SK-N-SH (cell line): ENCODE data around the gene TRAT1. TPM values are rescaled to one million over a fixed set of nuclear protein-coding genes. Genes with fewer than 3 reads are reported as not detected.

Experiments used
- CTCF ChIA-PET: fragments of 300-600, 350-600 bp; formaldehyde crosslinking; extraction: SDS; loops from one replicate; lab custom pipeline; 2021; lab: Yijun Ruan, JAX
- POLR2A ChIA-PET: fragments of 350-600 bp; sonication (Branson Sonifier 250); formaldehyde crosslinking; extraction: SDS; loops from one replicate; lab custom pipeline; 2020; ENCODE audit warnings: antibody characterized with exemption, inconsistent platforms; lab: Yijun Ruan, JAX
- DNase-seq: peaks from one replicate; pipeline ENCODE4 v3.0.0; 2012
- H2AFZ ChIP-seq: fragments of 200-600 bp; sonication (generic); 2 replicates; pipeline ENCODE4 v1.8.1; 2016; ENCODE audit warnings: antibody characterized with exemption, mild to moderate bottlenecking, low read depth
- H3F3A ChIP-seq: fragments of 200-600 bp; sonication (generic); replicated peaks from 2 replicates; pipeline ENCODE3; 2016; ENCODE audit warnings: antibody characterized with exemption, mild to moderate bottlenecking; ENCODE audit not compliant: insufficient read depth
- H3K27ac ChIP-seq, 2 experiments: fragments of 200-500 bp in 1 of 2; fragments of 200-600 bp in 1 of 2; sonication (Bioruptor generic) in 1 of 2; sonication (generic), shearing (Covaris generic) in 1 of 2; 2 replicates each; pipeline versions ENCODE4 v1.5.1 to v1.6.1; 2014 to 2016; ENCODE audit warnings: low read depth in 2 of 2, inconsistent platforms in 1 of 2, low read length in 1 of 2, mild to moderate bottlenecking in 1 of 2, mixed read lengths in 1 of 2
- H3K27me3 ChIP-seq: fragments of 200-600 bp; sonication (generic), shearing (Covaris generic); 2 replicates; pipeline ENCODE4 v1.6.1; 2016; ENCODE audit warnings: mixed run types; ENCODE audit not compliant: insufficient read depth
- H3K36me3 ChIP-seq, 2 experiments: fragments of 200-500 bp in 1 of 2; fragments of 200-600 bp in 1 of 2; sonication (Bioruptor generic) in 1 of 2; sonication (generic) in 1 of 2; replicated peaks in 1 of 2; 2 replicates each; pipeline versions ENCODE3 to v1.5.1; 2014 to 2016; ENCODE audit warnings: low read length in 1 of 2, mild to moderate bottlenecking in 1 of 2; ENCODE audit not compliant: insufficient read depth in 2 of 2, control insufficient read depth in 1 of 2
- H3K4me1 ChIP-seq, 2 experiments: fragments of 200-500 bp in 1 of 2; fragments of 200-600 bp in 1 of 2; sonication (Bioruptor generic) in 1 of 2; sonication (generic), shearing (Covaris generic) in 1 of 2; 2 replicates each; pipeline versions ENCODE4 v1.5.1 to v1.6.1; 2014 to 2016; ENCODE audit warnings: low read depth in 1 of 2, low read length in 1 of 2, mixed run types in 1 of 2; ENCODE audit not compliant: insufficient read depth in 2 of 2, control insufficient read depth in 1 of 2
- H3K4me2 ChIP-seq: fragments of 200-600 bp; sonication (generic), shearing (Covaris generic); 2 replicates; pipeline ENCODE4 v1.6.1; 2017; ENCODE audit warnings: mixed run types
- H3K4me3 ChIP-seq, 2 experiments: fragments of 200-500 bp in 1 of 2; fragments of 200-600 bp in 1 of 2; sonication (Bioruptor generic) in 1 of 2; sonication (generic), shearing (Covaris generic) in 1 of 2; 2 replicates each; pipeline versions ENCODE4 v1.5.1 to v1.8.1; 2014 to 2016; ENCODE audit warnings: low read depth in 2 of 2, inconsistent platforms in 1 of 2, low read length in 1 of 2, mild to moderate bottlenecking in 1 of 2, mixed read lengths in 1 of 2, moderate library complexity in 1 of 2
- H3K79me2 ChIP-seq: fragments of 200-600 bp; sonication (generic); 2 replicates; pipeline ENCODE4 v1.8.1; 2017; ENCODE audit warnings: mild to moderate bottlenecking; ENCODE audit not compliant: insufficient read depth
- H3K9ac ChIP-seq: fragments of 200-600 bp; sonication (generic); 2 replicates; pipeline ENCODE4 v1.6.1; 2017; ENCODE audit warnings: mixed run types
- H3K9me2 ChIP-seq: fragments of 200-600 bp; sonication (generic); 2 replicates; pipeline ENCODE4 v1.6.1; 2017; ENCODE audit warnings: mixed run types
- H3K9me3 ChIP-seq: fragments of 200-600 bp; sonication (generic); 2 replicates; pipeline ENCODE4 v1.6.1; 2017; ENCODE audit warnings: mixed run types, mild to moderate bottlenecking, moderate library complexity
- H4K20me1 ChIP-seq: fragments of 200-600 bp; sonication (generic); 2 replicates; pipeline ENCODE4 v1.6.1; 2017; ENCODE audit warnings: mild to moderate bottlenecking, mixed run types; ENCODE audit not compliant: insufficient read depth
- CHD2 ChIP-seq: fragments of 150-350 bp; IDR thresholded peaks from 2 replicates; pipeline ENCODE4 v1.6.1; 2018; ENCODE audit warnings: low read length; ENCODE audit not compliant: partially characterized antibody
- ELF1 ChIP-seq: IDR thresholded peaks from 2 replicates; pipeline ENCODE4 v1.4.0; 2012
- EP300 ChIP-seq, 2 experiments: IDR thresholded peaks; 2 replicates each; pipeline versions ENCODE4 v1.4.0 to v1.6.1; 2012; ENCODE audit warnings: borderline replicate concordance in 1 of 2, low read depth in 1 of 2, low read length in 1 of 2
- EZH2phosphoT487 ChIP-seq: fragments of 200-600 bp; sonication (generic); IDR thresholded peaks from 2 replicates; pipeline ENCODE4 v1.6.1; 2017; ENCODE audit warnings: low read depth, mixed run types, mild to moderate bottlenecking, antibody characterized with exemption, moderate library complexity, borderline replicate concordance
- FOSL2 ChIP-seq: IDR thresholded peaks from 2 replicates; pipeline ENCODE4 v1.4.0; 2012; ENCODE audit warnings: low read depth, mild to moderate bottlenecking, moderate library complexity, borderline replicate concordance
- FOXJ3 ChIP-seq: sonication (generic); formaldehyde crosslinking; IDR thresholded peaks from 2 replicates; pipeline ENCODE4 v1.5.1; 2020; ENCODE audit warnings: mild to moderate bottlenecking, missing genetic modification reagents
- FOXM1 ChIP-seq: IDR thresholded peaks from 2 replicates; pipeline ENCODE4 v1.4.0; 2012; ENCODE audit warnings: low read depth, mild to moderate bottlenecking
- GABPA ChIP-seq: IDR thresholded peaks from 2 replicates; pipeline ENCODE4 v1.4.0; 2012; ENCODE audit warnings: low read depth, mild to moderate bottlenecking
- GATA2 ChIP-seq: sonication (generic); formaldehyde crosslinking; IDR thresholded peaks from 2 replicates; pipeline ENCODE4 v1.5.0; 2020; ENCODE audit warnings: mild to moderate bottlenecking, missing genetic modification reagents
- JUND ChIP-seq: IDR thresholded peaks from 2 replicates; pipeline ENCODE4 v1.4.0; 2012
- NFIC ChIP-seq: IDR thresholded peaks from 2 replicates; pipeline ENCODE4 v1.4.0; 2012; ENCODE audit warnings: borderline replicate concordance
- NRF1 ChIP-seq: IDR thresholded peaks from 2 replicates; pipeline ENCODE4 v1.6.1; 2012; ENCODE audit warnings: low read depth, mild to moderate bottlenecking, low read length
- POLR2AphosphoS5 ChIP-seq: IDR thresholded peaks from 2 replicates; pipeline ENCODE4 v1.6.1; 2012; ENCODE audit warnings: low read depth, low read length
- RAD21 ChIP-seq: IDR thresholded peaks from 2 replicates; pipeline ENCODE4 v1.6.1; 2012; ENCODE audit warnings: mild to moderate bottlenecking, low read length
- RFX5 ChIP-seq: IDR thresholded peaks from 2 replicates; pipeline ENCODE4 v1.6.1; 2012; ENCODE audit warnings: mild to moderate bottlenecking, improper control_type of control experiment, low read length
- RXRA ChIP-seq: IDR thresholded peaks from 2 replicates; pipeline ENCODE4 v1.4.0; 2012; ENCODE audit warnings: low read depth, mild to moderate bottlenecking, borderline replicate concordance
- TCF12 ChIP-seq: IDR thresholded peaks from 2 replicates; pipeline ENCODE4 v1.4.0; 2012
- TEAD4 ChIP-seq: IDR thresholded peaks from 2 replicates; pipeline ENCODE4 v1.4.0; 2012; ENCODE audit warnings: mild to moderate bottlenecking, borderline replicate concordance; ENCODE audit not compliant: insufficient read depth
- WGBS: methylation state at CpG from one replicate; pipeline ENCODE4 v1.1.6; 2017; ENCODE audit warnings: low lambda C conversion rate; 5-methylcytosine and 5-hydroxymethylcytosine counted together
- polyA plus RNA-seq, 3 experiments: library from polyadenylated mRNA; depleted of rRNA; stranded (reverse); fragments of >200 nt; gene quantifications; 2 replicates each; pipeline ENCODE4 v1.2.3, GENCODE V29; 2012
- TF ChIP-seq, protein P1 (sequence below): IDR thresholded peaks from 2 replicates; pipeline ENCODE4 v1.4.0; 2012; ENCODE audit warnings: low read depth
- TF ChIP-seq, protein P2 (sequence below): IDR thresholded peaks from 2 replicates; pipeline ENCODE4 v1.4.0; 2012; ENCODE audit warnings: low read depth, borderline replicate concordance
- TF ChIP-seq, protein P3 (sequence below): IDR thresholded peaks from 2 replicates; pipeline ENCODE4 v1.4.0; 2012; ENCODE audit warnings: low read depth, borderline replicate concordance
- TF ChIP-seq, protein P4 (sequence below): fragments of 150-350 bp; IDR thresholded peaks from 2 replicates; pipeline ENCODE4 v1.6.1; 2016; ENCODE audit warnings: mild to moderate bottlenecking, low read depth, low read length
- TF ChIP-seq, protein P5 (sequence below): fragments of 150-350 bp; IDR thresholded peaks from 2 replicates; pipeline ENCODE4 v1.6.1; 2017; ENCODE audit warnings: antibody characterized with exemption, low read length, low read depth, borderline replicate concordance

Gene TRAT1
- polyA plus RNA-seq, 1 of the 3 experiments (the other 2 are of a cell fraction) = not detected

DNA sequence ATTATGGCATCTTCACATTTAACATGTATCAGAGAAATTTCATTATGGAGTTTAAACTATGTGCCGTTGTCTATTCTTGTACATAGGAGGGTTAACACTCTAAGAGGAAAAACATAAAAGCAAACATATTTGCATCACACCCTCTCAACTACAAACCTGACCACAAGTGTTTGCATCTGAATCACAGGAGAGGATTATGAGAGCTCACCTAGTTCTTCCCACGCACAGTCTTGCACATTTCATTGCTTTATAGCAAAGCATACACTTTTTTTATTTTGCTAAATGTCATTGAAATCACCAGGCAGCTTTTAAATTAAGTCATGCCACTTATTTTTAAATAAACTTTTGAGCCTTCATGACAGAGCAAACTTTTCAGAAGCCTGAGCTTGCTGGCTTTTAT, 12.5 kb downstream of the TRAT1 start (continued):
- TF ChIP-seq FOSL2 = no peak
- no peak for TF ChIP-seq NRF1
- TF ChIP-seq, protein P1, sequence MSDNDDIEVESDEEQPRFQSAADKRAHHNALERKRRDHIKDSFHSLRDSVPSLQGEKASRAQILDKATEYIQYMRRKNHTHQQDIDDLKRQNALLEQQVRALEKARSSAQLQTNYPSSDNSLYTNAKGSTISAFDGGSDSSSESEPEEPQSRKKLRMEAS = no peak
- TF ChIP-seq TCF12 = no peak
- TF ChIP-seq FOXM1 = no peak

DNA sequence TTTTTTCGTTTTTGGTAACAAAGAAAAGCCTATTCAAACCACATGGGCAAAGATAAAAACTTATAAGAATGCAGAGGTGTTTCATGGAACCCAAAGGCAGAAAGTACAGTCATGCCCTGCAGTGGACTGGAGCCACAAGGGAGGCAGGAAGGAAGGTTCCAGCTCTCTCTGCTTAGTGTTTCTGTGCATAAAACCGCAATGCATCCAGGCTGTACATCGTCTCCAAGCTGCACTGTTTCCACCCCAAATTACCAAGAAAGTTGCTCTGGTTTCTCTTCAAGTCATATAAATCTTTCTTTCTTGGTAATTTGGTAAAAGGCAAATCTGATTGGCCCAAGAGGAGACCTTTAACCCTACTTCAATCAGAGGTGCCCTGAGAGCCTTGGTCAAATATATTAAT, 15.8 kb downstream of the TRAT1 start:
- H3F3A ChIP-seq = no peaks in the 10 kb centered on the region
- WGBS = 33% methylated on average over 3 of the region's 3 CpGs
- CTCF ChIA-PET = interaction anchor here (0.8 kb wide), 1 partner anchor 9 kb away, joined by 3 read pairs; no protein-coding TSS in a partner anchor

DNA sequence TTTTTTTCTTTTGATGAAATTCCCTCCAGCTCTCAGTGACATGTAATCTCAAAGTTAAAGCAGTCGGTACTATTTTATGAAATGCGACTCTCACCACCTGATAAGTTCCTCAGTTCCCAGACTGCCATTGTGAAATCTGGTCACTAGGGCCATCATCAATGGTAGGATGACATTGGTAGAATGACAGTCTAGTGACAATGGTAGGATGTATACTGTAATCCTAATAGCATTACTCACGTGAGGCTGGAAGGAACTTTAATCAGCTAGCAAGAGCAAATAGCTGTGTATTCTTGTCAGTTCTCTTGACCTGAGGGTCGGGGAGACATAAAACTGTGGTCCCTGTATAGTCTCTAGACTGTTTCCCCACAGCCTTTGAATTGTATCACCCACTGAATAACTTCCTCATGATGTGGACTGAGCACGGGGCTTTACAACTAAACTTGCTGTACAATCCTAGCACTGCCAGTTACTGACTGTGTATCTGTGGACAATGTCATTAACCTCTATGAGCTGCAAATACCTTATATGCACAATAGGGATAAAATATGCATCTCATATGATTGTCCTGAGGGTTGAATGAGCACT, 23.2 kb downstream of the TRAT1 start:
- H3K4me3 ChIP-seq = no peak overlapping the region
- H3K4me2 ChIP-seq = no peak overlapping the region
- CTCF ChIA-PET = no interaction called here
- H3K36me3 ChIP-seq = no peaks in the 10 kb centered on the region
- WGBS = 67% methylated on average over 5 of the region's 5 CpGs
- TF ChIP-seq ELF1 (no peak), FOSL2 (no peak), RXRA (no peak), TEAD4 (no peak), NFIC (no peak), RAD21 (no peak), GATA2 (CRISPR knock-in tag) (no peak), TCF12 (no peak), CHD2 (no peak), POLR2AphosphoS5 (no peak)
- TF ChIP-seq, protein P1 = no peak
- TF ChIP-seq, protein P2, sequence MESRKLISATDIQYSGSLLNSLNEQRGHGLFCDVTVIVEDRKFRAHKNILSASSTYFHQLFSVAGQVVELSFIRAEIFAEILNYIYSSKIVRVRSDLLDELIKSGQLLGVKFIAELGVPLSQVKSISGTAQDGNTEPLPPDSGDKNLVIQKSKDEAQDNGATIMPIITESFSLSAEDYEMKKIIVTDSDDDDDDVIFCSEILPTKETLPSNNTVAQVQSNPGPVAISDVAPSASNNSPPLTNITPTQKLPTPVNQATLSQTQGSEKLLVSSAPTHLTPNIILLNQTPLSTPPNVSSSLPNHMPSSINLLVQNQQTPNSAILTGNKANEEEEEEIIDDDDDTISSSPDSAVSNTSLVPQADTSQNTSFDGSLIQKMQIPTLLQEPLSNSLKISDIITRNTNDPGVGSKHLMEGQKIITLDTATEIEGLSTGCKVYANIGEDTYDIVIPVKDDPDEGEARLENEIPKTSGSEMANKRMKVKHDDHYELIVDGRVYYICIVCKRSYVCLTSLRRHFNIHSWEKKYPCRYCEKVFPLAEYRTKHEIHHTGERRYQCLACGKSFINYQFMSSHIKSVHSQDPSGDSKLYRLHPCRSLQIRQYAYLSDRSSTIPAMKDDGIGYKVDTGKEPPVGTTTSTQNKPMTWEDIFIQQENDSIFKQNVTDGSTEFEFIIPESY = no peak
- TF ChIP-seq, protein P3, sequence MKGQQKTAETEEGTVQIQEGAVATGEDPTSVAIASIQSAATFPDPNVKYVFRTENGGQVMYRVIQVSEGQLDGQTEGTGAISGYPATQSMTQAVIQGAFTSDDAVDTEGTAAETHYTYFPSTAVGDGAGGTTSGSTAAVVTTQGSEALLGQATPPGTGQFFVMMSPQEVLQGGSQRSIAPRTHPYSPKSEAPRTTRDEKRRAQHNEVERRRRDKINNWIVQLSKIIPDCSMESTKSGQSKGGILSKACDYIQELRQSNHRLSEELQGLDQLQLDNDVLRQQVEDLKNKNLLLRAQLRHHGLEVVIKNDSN = no peak
- TF ChIP-seq, all 33 proteins: peak for 0
- H2AFZ ChIP-seq = no peak overlapping the region
- no peak for DNase-seq
- peaks cover 6% of the 10 kb centered on the region; the same call in 1 of the 2 replicates for H3K27me3 ChIP-seq
- H3K9ac ChIP-seq = no peak overlapping the region
- POLR2A ChIA-PET = no interaction called here
- H3K27ac ChIP-seq = no peak overlapping the region
- no peaks in the 10 kb centered on the region for H4K20me1 ChIP-seq
- H3K4me1 ChIP-seq = no peaks in the 10 kb centered on the region
- no peaks in the 10 kb centered on the region for H3K9me3 ChIP-seq
- no peaks in the 10 kb centered on the region for H3K9me2 ChIP-seq
- no peaks in the 10 kb centered on the region for H3F3A ChIP-seq
- H3K79me2 ChIP-seq = no peaks in the 10 kb centered on the region

More for the DNA sequence above, 15.8 kb downstream of the TRAT1 start:
- Histone ChIP-seq H3K9ac (no peak overlapping the region), H3K9me2 (no peaks in the 10 kb centered on the region), H3K4me2 (no peak overlapping the region), H3K4me3 (no peak overlapping the region), H3K27me3 (peaks cover 6% of the 10 kb centered on the region; the same call in 1 of the 2 replicates), H3K27ac (no peak overlapping the region), H3K4me1 (no peaks in the 10 kb centered on the region), H3K9me3 (no peaks in the 10 kb centered on the region), H4K20me1 (no peaks in the 10 kb centered on the region), H2AFZ (no peak overlapping the region), H3K36me3 (no peaks in the 10 kb centered on the region)
- POLR2A ChIA-PET = no interaction called here
- DNase-seq = no peak
- no peak for TF ChIP-seq FOXJ3
- TF ChIP-seq, protein P4, sequence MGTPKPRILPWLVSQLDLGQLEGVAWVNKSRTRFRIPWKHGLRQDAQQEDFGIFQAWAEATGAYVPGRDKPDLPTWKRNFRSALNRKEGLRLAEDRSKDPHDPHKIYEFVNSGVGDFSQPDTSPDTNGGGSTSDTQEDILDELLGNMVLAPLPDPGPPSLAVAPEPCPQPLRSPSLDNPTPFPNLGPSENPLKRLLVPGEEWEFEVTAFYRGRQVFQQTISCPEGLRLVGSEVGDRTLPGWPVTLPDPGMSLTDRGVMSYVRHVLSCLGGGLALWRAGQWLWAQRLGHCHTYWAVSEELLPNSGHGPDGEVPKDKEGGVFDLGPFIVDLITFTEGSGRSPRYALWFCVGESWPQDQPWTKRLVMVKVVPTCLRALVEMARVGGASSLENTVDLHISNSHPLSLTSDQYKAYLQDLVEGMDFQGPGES = no peak
- TF ChIP-seq, protein P5, sequence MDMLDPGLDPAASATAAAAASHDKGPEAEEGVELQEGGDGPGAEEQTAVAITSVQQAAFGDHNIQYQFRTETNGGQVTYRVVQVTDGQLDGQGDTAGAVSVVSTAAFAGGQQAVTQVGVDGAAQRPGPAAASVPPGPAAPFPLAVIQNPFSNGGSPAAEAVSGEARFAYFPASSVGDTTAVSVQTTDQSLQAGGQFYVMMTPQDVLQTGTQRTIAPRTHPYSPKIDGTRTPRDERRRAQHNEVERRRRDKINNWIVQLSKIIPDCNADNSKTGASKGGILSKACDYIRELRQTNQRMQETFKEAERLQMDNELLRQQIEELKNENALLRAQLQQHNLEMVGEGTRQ = no peak
- no peak for TF ChIP-seq EZH2phosphoT487
- TF ChIP-seq RFX5 = no peak
- TF ChIP-seq JUND = no peak
- TF ChIP-seq TEAD4 = no peak
- no peak for TF ChIP-seq TCF12
- TF ChIP-seq ELF1 = no peak
- TF ChIP-seq GABPA = no peak
- TF ChIP-seq EP300 (IDR thresholded peaks at IDR 0.05; ENCODE audit: borderline replicate concordance in 1 of 2, low read depth in 1 of 2, low read length in 1 of 2) = no peak
- no peak for TF ChIP-seq FOXM1
- TF ChIP-seq, all 33 proteins: peak for 0
- no peaks in the 10 kb centered on the region for H3K79me2 ChIP-seq
